HepG2 (cell line): ENCODE results near the gene GCG. TPM values are rescaled to one million over a fixed set of nuclear protein-coding genes. Genes with fewer than 3 reads are reported as not detected.
A peak's percentile ranks its signal among the peaks of the same experiment; 100 is the strongest.

Experiments used
- ATF6 ChIP-seq: sonication (generic); formaldehyde crosslinking; conservative IDR thresholded peaks from 2 replicates; pipeline ENCODE4 v1.4.0; 2020; ENCODE audit warnings: missing genetic modification reagents
- DDIT3 ChIP-seq: sonication (generic); formaldehyde crosslinking; IDR thresholded peaks from 2 replicates; pipeline ENCODE4 v1.4.0; 2020; ENCODE audit warnings: mild to moderate bottlenecking, missing genetic modification reagents
- DPF2 ChIP-seq: sonication (generic); formaldehyde crosslinking; IDR thresholded peaks from 2 replicates; pipeline ENCODE4 v1.4.0; 2020; ENCODE audit warnings: mild to moderate bottlenecking, low read depth, missing genetic modification reagents, borderline replicate concordance
- E2F5 ChIP-seq: sonication (generic); formaldehyde crosslinking; conservative IDR thresholded peaks from 2 replicates; pipeline ENCODE4 v1.4.0; 2020; ENCODE audit warnings: missing genetic modification reagents
- EED ChIP-seq: sonication (generic); formaldehyde crosslinking; IDR thresholded peaks from 2 replicates; pipeline ENCODE4 v1.5.0; 2020; ENCODE audit warnings: mild to moderate bottlenecking, missing genetic modification reagents
- FUBP1 ChIP-seq: sonication (generic); formaldehyde crosslinking; IDR thresholded peaks from 2 replicates; pipeline ENCODE4 v1.5.1; 2020; ENCODE audit warnings: missing genetic modification reagents, mild to moderate bottlenecking, borderline replicate concordance
- HDAC1 ChIP-seq: sonication (generic); formaldehyde crosslinking; IDR thresholded peaks from 2 replicates; pipeline ENCODE4 v1.5.1; 2020; ENCODE audit warnings: mild to moderate bottlenecking, missing genetic modification reagents
- LRRFIP1 ChIP-seq: sonication (generic); formaldehyde crosslinking; conservative IDR thresholded peaks from 2 replicates; pipeline ENCODE4 v1.4.0; 2020; ENCODE audit warnings: missing genetic modification reagents
- NR0B2 ChIP-seq: sonication (generic); formaldehyde crosslinking; IDR thresholded peaks from 2 replicates; pipeline ENCODE4 v1.4.0; 2020; ENCODE audit warnings: mild to moderate bottlenecking, missing genetic modification reagents
- RARA ChIP-seq: IDR thresholded peaks from 2 replicates; pipeline ENCODE4 v1.6.1; 2016; ENCODE audit warnings: missing genetic modification reagents, missing compliant biosample characterization
- SRSF9 ChIP-seq: fragments of 200-400 bp; formaldehyde crosslinking; IDR thresholded peaks from 2 replicates; pipeline ENCODE4 v1.6.1; 2018; ENCODE audit warnings: borderline replicate concordance, mild to moderate bottlenecking, low read depth, low read length; ENCODE audit not compliant: insufficient read depth, poor library complexity, severe bottlenecking
- TFAP4 ChIP-seq: sonication (generic); IDR thresholded peaks from 2 replicates; pipeline ENCODE4 v1.6.1; 2016; ENCODE audit warnings: low read depth, borderline replicate concordance
- TFE3 ChIP-seq: IDR thresholded peaks from 2 replicates; pipeline ENCODE4 v1.6.1; 2016
- TOE1 ChIP-seq: sonication (generic); formaldehyde crosslinking; IDR thresholded peaks from 2 replicates; pipeline ENCODE4 v1.4.0; 2020; ENCODE audit warnings: mild to moderate bottlenecking, missing genetic modification reagents
- ZFY ChIP-seq: sonication (generic); formaldehyde crosslinking; IDR thresholded peaks from 2 replicates; pipeline ENCODE4 v1.4.0; 2020; ENCODE audit warnings: missing genetic modification reagents
- ZNF558 ChIP-seq: sonication (generic); formaldehyde crosslinking; IDR thresholded peaks from 2 replicates; pipeline ENCODE4 v1.9.0; 2022; ENCODE audit warnings: mild to moderate bottlenecking, missing genetic modification reagents, borderline replicate concordance
- ZNF567 ChIP-seq: sonication (generic); formaldehyde crosslinking; IDR thresholded peaks from 2 replicates; pipeline ENCODE4 v1.8.1; 2023; ENCODE audit warnings: mild to moderate bottlenecking, missing genetic modification reagents, borderline replicate concordance
- ZNF572 ChIP-seq: sonication (generic); formaldehyde crosslinking; IDR thresholded peaks from 2 replicates; pipeline ENCODE4 v1.5.1; 2020; ENCODE audit warnings: mild to moderate bottlenecking, missing genetic modification reagents
- polyA plus RNA-seq, 8 experiments: library from polyadenylated mRNA; depleted of rRNA in 3 of 8; stranded (reverse) in 7 of 8; unstranded in 1 of 8; fragments of >200 nt; fragmentation: Illumina TruSeq in 4 of 8; extraction: Trizol in 4 of 8; gene quantifications; 2 replicates each; pipeline versions ENCODE4 v1.2.1 to v1.2.3, GENCODE V29; 2011 to 2016; ENCODE audit warnings: low read depth in 4 of 8, missing spikeins in 1 of 8, mixed read lengths in 1 of 8; ENCODE audit not compliant: insufficient read depth in 1 of 8
- total RNA-seq, 5 experiments: library from RNA; depleted of rRNA; stranded (reverse); fragments of >200 nt; fragmentation: Illumina TruSeq; extraction: Trizol; gene quantifications; 2 replicates each; pipeline ENCODE4 v1.2.3, GENCODE V29; 2016; ENCODE audit warnings: low read depth in 1 of 5

Gene GCG
- total and polyA plus RNA-seq, 2 of the 13 experiments (the other 11 are each of a cell fraction or from before 2014, with no cell fraction given), result not detected

GRCh38 chr2:162107361-162107901 is 44.6 kb downstream of the GCG start (continued):
- TF ChIP-seq ATF6 (CRISPR knock-in tag) (no peak), ZNF567 (no peak), LRRFIP1 (CRISPR knock-in tag) (no peak), TOE1 (no peak), RARA (CRISPR knock-in tag) (peak; percentile 64), DPF2 (0 out of 2 replicates have a peak, but pooled peaks have one; percentile 49), TFAP4 (0 out of 2 replicates have a peak, but pooled peaks have one; percentile 32), ZNF572 (no peak), SRSF9 (no peak), E2F5 (no peak), EED (no peak), HDAC1 (CRISPR knock-in tag) (peak; percentile 52; the same call in 1 of the 2 replicates), TFE3 (CRISPR knock-in tag) (peak; percentile 35; the same call in 1 of the 2 replicates), NR0B2 (CRISPR knock-in tag) (no peak), DDIT3 (CRISPR knock-in tag) (no peak), ZNF558 (CRISPR knock-in tag) (no peak), FUBP1 (no peak), ZFY (CRISPR knock-in tag) (peak; percentile 21; the same call in 1 of the 2 replicates)
